ENCODE data around the gene LAMB2. TPM values are rescaled to one million over a fixed set of nuclear protein-coding genes. Genes with fewer than 3 reads are reported as not detected.
A peak's percentile ranks its signal among the peaks of the same experiment; 100 is the strongest.

LAMB2 gene
- total RNA-seq, 1 experiment from 2014 or later, result 174 TPM

DNA sequence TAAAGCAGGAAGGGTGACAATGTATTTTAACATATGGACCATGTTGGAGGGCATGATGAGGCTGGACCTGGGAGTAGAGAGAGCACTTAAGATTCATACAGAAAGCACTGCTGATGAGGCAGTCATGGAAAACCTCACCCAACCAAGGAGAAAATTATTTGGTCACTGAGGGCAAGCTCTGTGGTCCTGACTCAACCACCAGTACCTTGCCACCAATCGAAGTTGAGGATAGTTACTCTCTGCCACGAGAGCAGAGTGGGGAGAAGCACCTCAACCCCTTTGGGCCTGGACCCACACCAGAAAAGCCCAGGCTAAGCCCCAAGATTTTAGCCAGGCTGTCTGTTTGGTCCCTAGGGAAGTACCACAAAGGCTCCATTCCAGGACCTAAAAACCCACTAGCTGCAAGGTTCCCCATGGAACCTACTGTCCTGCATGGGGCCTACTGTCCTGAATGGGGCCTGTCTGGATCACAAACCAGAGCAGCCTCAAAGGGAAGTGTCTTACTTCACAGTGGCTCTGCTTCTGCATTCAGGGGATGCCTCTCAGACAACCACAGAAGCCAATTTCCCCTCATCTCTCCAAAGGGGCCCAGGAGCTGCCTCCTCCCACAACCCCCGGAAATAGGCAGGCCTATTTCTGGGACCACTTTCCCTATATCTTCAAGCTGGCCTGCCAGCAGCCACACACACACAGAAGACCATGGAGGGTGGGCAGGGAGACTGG, 29.1 kb upstream of the LAMB2 start:
- no peak for DNase-seq (ENCODE audit: extremely low read depth, low read depth)

DNA sequence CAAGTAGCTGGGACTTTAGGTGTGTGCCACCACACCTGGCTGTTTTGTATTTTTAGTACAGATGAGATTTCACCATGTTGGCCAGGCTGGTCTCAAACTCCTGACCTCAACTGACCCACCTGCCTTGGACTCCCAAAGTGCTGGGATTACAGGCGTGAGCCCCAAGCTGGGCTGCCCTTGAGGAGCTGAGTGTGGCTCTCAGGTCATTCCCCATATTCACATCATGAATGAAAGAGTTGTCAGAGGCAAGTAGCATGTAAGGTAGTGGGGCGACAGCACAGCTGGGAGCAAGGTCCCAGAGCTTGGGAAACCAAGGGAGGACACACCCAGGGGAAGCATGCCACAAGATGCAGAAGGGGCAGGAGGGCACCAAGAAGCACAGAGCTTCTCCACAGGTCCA, 28.3 kb upstream of the LAMB2 start:
- DNase-seq (ENCODE audit: extremely low read depth, low read depth), result no peak

DNA sequence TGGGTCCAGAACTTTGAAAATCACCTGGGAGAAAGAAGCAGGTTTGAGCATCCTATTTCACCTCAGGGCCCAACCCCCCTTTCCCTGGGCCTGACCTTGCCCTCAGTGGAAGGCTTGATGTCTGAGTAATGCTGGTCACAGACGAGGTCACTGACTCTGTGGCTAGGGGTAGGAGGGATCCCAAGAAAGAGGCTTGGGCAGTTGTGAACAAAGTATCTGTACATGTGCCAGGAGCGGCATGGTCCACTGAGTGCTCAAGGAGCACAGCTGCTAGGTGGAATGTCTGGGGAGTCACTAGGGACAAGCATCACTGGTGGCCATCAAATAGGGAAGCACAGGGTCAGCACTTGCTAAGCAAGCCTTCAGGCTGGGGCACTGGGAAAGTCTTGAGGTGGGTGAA, 25.9 kb upstream of the LAMB2 start:
- no peak for DNase-seq (ENCODE audit: extremely low read depth, low read depth)

DNA sequence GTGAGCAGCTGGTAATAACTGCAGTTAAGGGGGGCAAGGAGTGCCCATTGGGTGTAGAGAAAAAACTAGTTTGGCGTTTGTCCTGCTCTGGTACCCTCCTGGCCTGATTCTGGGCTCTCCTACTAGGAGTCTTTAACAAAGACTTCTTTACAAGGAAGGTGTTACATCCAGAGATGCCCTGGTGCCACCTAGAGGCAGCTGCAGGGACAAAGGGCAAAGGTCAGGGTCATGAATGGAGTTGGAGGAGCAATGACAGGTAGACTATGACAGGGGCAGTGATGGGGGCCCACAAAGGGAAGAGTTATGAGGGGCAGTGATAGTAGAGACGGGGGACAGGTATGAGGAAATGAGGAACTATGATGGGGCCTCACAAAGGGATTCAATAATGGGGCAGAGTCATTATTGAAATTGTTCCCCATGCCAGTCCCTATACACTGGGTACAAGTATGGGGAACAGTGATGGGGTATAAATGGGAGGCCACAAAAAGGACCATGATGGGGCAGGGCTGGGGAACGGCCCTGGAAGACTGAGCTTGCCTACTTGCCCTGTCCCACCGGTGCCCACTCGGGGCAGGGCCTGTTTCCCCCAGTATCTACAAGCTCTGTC, 25.4 kb upstream of the LAMB2 start:
- DNase-seq (ENCODE audit: extremely low read depth, low read depth), result peak; percentile 37

DNA sequence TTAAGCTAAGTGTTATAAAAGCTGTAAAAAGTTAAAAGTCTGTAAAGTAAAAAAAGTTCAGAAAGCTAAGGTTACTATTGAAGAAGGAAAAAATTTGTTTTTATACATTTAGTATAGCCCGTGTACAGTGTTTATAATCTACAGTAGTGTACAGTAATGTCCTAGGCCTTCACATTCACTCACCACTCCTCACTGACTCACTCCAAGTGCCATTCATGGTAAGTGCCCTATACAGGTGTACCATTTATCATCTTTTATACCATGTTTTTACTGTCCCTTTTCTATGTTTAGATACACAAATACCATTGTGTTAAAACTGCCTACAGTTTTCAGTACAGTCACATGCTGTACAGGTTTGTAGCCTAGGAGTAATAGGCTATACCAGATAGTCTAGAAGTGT, 24.4 kb upstream of the LAMB2 start:
- DNase-seq (ENCODE audit: extremely low read depth, low read depth), result no peak

DNA sequence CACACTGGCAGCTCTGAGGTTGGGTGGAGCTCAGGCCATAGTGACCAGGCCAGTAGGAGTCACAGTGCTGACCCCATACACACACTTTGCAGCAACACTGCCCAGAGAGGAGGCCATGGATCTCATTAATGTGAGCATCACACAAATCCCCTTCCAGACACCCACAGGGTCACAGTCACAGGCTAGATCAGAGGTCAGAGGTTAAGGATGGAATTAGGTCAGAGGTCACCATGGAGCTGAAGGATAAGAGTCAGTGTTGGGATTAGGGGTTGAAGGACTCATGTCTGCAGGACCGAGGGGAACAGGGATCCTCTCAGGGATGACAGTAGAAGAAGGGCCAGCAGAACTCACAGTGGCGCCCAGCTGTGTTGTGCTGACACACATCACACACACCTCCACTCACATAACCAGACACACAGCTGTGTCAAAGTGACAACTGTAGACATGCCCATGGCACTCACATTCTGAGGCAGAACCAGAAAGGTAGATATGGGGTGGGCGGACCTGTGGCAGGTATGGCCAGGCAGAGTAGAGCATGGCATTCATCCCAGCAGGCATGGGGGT, 20.6 kb upstream of the LAMB2 start:
- no peak for DNase-seq (ENCODE audit: extremely low read depth, low read depth)

DNA sequence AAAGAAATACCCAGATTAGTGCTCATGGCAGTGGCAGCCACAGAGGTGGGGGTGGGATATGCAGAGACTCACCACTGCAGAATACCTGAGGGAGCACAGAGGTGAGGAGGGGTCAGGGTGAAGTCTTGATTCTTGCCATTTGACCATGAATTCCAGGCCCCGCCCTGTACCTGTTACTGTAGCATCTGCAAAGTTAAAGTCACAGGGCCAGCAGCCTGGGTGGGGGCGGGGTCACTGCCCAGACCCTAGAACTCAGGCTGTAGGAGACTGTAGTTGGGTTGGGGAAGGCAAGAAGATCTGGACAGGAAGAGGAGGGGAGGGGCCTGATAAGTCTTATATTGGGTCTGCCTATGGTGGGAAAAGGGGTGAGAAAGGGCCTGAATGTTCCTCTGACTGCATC, 18.8 kb upstream of the LAMB2 start:
- DNase-seq (ENCODE audit: extremely low read depth, low read depth), result no peak

DNA sequence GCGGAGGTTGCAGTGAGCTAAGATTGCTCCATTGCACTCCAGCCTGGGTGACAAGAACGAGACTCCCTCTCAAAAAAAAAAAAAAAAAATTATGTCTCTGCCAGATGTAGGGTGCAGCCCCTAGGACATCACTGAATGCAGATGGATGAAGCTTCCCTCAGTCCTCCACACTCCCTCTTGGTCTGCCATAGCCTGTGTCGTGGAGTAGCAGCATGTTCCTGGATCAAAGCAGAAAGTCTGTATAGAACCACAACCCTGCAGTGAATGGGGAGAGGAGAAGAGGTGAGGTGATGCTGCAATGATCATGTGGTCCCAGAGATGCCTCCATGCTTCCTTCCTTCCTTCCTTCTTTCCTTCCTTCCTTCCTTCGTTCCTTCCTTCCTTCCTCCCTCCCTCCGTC, 15.3 kb upstream of the LAMB2 start:
- no peak for DNase-seq (ENCODE audit: extremely low read depth, low read depth)

DNA sequence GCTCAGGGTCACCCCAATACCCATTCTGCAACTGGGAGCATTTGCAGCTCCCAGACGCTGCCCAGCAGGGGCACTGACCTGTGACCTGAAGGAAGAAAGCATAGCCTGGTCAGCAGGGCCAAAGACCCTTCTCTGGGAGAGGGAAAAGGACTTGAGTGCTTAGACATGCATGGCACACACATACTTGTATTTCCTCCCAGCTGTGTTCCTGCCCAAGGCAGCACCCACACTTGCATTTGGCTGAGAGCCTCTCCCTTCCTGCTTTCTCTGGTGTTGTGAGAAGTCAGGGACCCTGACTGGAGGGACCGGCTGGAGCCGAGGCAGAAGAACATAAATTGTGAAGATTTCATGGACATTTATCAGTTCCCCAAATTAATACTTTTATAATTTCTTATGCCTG, 7.2 kb upstream of the LAMB2 start:
- no peak for DNase-seq (ENCODE audit: extremely low read depth, low read depth)

DNA sequence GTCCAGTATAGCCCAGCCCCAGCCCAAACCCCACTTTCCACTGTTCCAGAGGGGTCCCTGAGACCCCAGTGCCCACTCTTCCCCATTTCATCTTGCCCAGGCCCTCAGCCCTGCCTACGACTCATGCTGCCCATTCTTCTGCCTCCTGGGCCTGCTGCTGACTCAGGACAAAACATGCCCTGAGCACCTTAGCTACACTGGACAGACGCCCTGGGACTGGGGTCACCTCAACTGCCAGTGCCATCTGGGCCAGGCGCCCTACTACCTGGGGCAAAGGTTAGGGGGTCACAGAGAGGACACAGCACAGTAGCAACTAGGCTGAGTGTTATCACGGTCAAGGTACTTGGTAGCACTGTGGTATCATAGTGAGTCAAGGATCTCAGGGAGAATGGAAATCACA, 2.6 kb upstream of the LAMB2 start:
- no peak for DNase-seq (ENCODE audit: extremely low read depth, low read depth)

DNA sequence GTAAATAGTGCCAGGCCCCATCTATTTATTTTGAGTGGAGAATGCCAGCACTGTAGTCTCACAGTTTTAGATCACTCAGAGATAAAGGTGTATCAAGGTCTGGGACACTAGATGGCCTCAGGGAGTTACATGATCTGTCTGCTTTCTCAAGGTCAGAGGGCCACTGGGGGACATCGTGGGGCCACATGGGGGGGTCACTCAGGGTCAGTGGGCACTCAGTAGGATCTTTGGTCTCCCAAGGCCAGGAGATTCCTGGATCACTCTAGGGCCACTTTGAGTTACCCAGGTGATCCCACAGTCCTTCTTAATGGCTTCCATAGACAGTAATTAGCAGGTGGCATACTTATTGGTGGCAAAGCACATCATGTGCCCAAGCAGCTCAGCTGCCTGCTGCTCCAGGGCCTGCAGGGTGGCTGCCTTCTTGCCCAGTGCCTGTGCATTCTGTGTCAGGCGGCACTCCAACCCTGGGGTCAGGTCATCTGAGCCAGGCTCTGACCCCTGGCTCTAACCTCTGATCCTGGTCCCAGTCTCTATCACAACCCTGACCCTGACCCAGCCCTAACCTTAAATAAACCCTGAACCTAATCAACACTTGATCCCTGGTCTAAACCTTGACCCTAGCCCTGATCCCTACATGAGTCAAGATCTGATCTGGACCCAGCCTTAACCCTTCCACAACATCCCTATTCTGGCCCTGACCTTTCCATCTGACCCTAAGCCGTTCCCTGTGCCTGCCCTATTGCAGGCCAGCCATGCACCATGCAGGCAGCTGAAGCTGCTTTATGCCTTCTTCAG, 1.8 kb upstream of the LAMB2 start:
- no peak for DNase-seq (ENCODE audit: extremely low read depth, low read depth)

DNA sequence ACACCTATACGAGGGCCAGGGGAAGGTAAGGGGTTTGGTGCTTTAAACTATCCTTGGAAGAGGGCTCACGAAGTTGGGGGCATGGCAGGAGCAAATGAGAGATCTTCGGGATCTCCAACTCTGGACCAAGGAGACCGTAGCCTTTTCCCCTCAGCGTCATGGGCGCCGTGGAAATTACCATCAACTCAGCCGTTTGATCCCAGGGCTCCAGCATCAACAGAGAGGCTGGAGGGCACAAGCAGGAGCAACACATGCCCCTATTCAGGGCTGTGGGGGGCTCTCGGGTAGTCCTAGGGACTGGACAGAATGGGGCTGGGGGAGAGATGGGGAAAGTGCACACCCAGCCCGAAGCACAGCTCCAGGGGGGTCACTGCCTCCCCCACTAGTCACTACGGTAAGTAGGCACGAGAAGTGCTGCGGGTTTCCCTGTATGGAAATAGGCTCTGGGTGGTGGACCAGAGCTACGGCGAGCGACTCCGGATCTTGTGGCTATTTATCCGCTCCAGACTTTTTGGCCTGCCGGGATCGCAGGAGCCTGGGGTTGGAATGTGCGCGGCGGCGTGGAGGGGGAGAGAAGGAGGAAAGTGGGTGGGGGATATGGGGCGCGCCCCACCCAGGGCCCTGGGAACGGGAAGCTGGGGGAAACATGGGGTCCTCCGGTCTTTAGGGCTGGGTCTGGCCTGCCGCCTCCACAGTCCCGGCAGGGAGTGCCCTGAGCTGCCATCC, 539 bp upstream of the LAMB2 start:
- DNase-seq (ENCODE audit: extremely low read depth, low read depth), result peak; percentile 72

DNA sequence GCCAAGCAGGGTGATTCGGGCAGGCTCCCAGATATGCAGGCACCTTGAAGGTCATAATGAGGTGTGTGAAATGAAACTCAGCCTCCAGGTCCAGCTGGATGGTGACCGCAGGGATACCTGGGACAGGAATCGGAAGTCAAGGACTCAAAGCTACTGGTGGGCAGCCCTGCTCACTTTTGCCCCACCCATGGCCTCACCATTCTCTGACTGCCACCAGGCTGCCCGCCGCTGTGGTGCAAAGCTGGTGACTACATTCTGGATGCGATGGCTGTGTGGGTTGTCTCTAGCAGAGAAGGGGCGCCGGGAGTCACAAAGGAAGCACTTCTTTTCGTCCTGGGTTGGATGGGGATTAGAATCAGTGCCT, 795 bp downstream of the LAMB2 start:
- no peak for DNase-seq (ENCODE audit: extremely low read depth, low read depth)

DNA sequence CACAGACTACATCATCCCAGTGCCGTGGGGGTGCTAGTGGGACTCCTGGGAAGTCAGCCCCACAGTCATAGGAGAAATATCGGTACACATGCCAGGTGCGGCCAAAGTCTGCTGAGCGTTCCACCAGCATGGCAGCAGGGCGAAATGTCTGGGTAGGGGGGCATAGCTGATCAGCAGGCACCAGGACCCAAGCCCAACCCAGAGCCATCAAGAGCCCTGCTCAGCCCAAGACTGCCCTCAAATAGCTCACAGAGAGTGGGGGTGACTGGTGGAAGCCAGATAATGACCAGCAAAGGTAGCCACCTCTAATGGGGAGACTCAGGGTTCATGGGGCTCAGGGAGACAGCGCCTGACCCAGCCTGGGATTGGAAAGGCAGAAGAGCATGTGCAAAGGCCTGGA, 1.3 kb downstream of the LAMB2 start:
- no peak for DNase-seq (ENCODE audit: extremely low read depth, low read depth)

DNA sequence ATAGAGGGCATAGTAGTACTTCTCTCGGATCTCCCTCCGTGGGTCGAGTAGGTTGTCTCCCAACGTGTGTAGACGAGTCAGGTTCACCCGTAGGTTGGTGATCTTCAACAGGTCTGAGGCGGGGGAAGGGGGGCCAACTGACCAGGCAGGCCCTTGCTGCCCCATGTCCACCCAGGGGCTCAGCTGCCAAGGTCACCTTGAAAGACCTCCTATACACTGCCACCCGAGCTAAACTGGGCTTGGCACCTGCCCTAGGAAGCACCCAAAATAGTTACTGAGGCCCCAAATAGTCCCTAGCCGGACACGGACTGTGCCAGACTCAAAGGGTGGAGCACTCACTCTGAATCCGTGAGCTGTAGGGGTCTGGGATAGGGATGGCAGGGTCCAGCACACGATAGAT, 1.8 kb downstream of the LAMB2 start:
- no peak for DNase-seq (ENCODE audit: extremely low read depth, low read depth)

DNA sequence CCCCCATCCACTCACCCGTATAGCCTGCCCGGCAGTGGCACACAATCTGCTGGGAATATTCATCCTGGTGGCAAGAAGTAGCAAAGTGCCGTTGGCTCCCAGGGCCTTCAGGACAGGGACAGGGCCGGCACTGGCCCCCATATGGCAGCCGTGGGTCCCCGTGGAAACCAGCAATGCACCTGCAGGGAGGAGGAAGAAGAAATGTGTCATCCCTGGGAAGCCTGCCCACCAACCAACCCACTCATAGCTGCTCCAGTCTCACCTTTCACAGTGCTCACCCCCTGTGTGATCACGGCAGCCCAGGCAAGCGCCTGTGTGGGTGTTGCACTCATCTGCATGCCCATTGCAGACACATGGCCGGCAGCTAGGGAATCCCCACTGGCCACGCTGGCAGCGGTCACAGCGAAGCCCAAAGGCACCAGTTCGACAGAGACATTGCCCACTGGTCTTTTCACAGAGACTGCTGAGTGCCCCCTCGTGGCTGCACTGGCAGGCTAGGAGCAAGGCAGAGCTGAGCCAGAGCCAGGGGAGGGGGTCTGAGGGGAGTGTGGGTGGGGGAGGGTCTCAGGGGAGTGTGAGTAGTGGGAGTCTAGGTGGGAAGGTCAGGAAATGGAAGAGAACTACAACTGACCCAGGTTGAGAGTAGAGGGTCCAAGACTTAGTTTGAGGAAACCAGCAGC, 7.7 kb downstream of the LAMB2 start:
- DNase-seq (ENCODE audit: extremely low read depth, low read depth), result no peak

DNA sequence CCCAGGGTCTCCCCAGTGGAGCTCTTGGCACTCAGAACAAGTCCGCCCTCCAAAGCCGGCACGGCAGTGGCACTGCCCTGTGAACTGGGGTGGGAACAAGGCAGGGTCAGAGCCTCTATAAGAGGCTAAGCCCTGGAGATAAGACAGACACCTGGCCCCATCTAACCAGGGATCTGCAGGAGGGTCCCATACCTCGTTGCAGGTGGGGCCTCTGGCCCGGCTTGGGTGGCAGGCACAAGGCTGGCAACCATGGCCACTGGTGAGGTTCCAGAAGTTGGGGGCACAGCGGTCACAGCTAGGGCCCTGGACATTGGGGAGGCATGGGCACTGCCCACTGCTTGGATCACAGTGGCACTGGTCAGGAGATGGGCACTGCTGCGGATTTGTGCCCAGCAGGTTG, 8.6 kb downstream of the LAMB2 start:
- no peak for DNase-seq (ENCODE audit: extremely low read depth, low read depth)

DNA sequence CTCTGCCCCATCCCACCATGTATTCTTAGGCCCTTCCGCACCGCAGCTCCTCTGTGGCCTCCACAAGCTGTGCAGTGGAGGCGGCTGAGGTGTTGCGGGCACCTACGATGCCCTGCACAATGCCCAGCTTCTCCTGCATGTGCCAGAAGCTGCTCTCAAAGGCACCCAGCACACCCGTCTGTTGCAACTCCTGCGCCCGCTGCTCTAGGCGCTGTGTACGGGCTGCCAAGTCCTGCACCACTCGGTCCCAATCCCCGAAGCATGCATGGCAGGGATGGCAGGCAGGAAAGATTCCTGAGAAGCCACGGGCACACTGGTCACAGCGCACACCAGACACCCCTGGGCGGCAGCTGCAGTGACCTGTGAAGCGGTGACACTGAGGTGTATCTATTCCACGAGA, 9.2 kb downstream of the LAMB2 start:
- no peak for DNase-seq (ENCODE audit: extremely low read depth, low read depth)

DNA sequence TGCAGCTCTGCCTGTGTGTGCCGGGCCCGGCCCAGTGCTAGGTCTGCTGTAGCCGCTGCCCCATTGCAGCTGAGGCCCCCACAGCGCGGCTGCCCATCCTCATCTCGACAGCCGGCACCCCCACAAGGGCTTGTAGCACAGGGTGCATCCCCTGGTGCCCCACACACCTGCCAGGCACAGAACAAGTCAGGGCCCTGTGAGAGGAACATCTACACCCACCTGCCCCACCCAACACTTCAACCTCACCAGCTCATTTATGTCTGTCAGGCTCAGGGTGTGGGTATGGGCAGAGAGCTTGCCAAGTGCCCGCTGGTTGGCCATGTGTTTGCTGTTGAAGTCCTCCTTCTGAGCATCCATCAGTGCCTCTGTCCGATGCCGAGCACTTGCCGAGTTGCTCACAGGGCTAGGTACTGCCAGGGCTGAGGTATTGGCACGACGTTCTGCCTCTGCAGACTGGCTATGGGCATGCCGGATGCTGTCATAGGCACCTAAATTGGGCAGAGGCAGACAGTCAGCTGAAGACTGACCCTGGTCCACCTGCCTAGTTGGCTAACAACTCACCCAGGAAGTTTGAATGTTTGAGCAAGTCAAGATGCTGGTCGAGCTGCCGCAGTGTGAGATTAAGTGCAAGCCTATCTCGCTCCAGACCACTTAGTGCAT, 9.8 kb downstream of the LAMB2 start:
- DNase-seq (ENCODE audit: extremely low read depth, low read depth), result no peak

DNA sequence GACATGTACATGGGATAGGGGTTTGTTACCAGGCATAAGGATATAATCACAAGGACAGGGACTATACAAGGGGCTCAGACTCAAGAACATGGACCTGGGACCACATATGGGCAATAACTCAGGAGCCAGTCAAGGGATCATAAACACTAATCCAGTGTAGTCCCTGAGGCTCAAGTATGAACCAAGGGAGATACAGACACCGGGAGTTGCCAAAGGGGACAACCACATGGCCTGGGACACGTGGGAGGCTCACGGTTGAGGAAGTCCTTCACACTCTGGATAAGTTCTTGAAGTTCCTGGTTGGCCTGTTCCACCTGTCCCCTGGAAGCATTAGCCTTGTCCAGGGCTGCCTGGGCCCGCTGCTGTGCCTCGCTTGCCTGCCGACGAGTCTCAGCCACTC, 10.4 kb downstream of the LAMB2 start:
- no peak for DNase-seq (ENCODE audit: extremely low read depth, low read depth)

Data from NCI-H460 (cell line).